Islet precursor cell (in vitro differentiated cells): ENCODE results near the gene CCL2.
"Not testable (repeated sequence)": the region's sequence is repeated elsewhere in the genome, so short reads cannot be mapped to it uniquely, and the experiment has no call there.

Experiments
- DNase-seq: peaks from one replicate; pipeline ENCODE4 v3.0.0-alpha.2; 2018

Gene CCL2

GRCh38 chr17:34254651-34255380 lies at the start of gene CCL2:
Gene CCL2 (plus strand): TSS chr17:34255285. CDS start chr17:34255350, 65 bp downstream.
- peak; percentile 94 for DNase-seq

GRCh38 chr17:34205401-34205800 lies 49.7 kb upstream of the CCL2 start:
- DNase-seq, result peak; percentile 38

DNA sequence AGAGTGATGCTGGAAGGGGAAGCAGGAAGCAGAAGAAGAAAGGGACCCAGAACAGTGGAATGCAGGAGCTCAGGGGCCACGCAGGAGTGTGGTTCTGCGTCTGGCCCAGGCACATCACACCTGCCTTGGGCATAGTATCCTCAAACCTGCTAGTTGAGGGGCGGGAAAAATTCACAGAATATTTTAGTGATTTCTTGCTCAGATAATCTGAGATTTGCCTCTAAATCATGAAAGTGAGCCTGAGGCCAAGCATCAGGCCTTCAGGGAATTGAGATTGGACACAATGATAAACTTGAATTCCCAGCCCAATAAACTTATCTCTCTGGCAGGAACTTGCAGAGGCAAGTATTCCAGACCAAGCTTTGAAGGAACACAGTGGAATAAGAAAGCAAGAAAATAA lies 48.5 kb upstream of the CCL2 start:
- peak; percentile 73 for DNase-seq

- no peak for DNase-seq
Measured at GRCh38 chr17:34207572-34207971, 47.5 kb upstream of the CCL2 start.

DNA sequence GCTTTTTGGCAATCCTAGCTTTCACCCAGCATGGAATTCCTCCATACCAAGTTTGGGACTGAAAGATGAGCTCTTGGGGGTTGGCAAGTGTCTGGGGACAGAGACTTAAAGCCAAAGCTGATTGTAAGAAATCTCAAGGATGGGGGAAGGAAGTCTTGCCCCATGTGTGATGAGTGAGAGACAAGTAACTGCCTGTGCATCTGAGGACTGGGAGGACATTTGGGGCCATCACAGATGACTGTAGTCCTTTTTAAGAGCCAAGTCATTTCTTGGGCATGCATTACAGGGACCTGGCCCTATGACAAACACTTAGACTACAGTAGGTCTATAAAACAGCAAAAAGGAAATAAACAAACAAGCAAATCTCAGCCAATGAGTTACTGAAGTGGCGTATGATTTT lies 36.3 kb upstream of the CCL2 start:
- DNase-seq, result peak; percentile 43

GRCh38 chr17:34219405-34219804 lies 35.7 kb upstream of the CCL2 start:
- peak; percentile 28 for DNase-seq

GRCh38 chr17:34220045-34220751 lies 34.9 kb upstream of the CCL2 start:
- DNase-seq, result peak; percentile 32

DNA sequence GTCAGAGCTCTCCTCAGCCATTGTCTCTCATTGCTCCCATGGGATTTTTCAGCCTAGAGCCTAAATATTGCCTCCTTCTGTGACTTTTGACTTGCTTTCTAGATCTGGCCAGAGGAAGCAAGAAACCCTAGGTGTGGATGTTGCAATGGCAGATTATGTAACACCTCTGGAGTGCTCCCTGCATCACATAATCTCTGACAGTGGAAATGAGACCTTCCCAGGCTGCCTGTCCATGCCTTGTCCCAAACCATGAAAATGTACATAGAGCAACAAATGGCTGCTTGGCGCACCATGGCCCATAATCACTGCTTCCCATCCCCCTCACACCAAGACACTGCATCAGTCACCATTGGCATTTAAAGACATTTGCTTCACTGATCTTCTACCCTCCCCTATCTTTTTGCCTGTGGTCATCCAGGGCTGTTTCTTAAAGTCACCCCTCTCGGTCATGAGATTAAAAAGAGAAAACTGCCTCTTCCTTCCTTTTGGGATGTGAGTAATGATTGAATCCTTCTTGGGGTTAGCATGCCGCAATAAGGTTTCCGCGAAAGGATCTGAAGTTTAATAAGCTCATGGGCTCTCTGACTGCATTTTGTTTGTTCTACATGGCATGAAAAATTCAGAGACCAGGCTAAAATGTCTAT lies 34.2 kb upstream of the CCL2 start:
- peak; percentile 42 for DNase-seq

- DNase-seq, result peak; percentile 13
Measured at GRCh38 chr17:34221411-34221810, 33.7 kb upstream of the CCL2 start.

DNA sequence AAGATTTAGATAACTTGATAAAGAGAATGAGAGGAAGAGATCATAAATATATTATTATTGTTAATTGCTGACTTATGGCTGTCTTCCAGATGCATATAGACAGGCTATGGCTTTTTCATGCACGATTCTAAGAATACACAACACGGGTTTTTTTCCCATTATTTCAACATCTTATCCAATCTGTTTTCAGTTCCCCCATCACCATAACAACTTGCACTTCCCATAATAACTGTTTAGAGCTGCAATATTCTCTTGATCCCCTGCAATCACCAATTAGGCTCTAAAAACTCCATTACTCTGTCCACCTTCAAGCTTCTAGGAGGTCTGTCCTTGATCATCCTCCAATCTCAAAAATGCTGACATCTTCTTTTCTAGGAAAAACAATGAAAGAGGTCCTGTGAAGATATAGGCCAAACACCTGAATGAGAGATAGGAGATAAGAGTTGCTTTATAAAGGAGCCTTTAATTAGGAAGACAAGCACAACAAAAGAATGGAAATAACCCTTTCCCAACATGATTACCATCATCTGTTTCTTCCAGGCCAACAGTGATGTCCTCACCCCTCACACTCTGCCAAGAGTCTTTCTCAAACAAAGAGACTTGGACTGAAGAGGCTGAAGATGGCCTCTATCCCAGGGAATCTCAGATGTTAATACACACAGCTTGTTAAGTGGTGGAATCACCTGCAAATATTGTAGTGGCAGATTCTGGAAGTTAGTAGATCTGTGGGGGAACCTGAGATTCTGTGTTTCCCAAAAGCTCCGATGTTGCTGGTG lies 32.2 kb upstream of the CCL2 start:
- peak; percentile 29 for DNase-seq

- DNase-seq, result peak; percentile 41
Measured at GRCh38 chr17:34225046-34225445, 30.0 kb upstream of the CCL2 start.

- DNase-seq, result peak; percentile 14
Measured at GRCh38 chr17:34226011-34226743, 28.9 kb upstream of the CCL2 start.

- DNase-seq, result no peak
Measured at GRCh38 chr17:34226744-34227034, 28.4 kb upstream of the CCL2 start.

DNA sequence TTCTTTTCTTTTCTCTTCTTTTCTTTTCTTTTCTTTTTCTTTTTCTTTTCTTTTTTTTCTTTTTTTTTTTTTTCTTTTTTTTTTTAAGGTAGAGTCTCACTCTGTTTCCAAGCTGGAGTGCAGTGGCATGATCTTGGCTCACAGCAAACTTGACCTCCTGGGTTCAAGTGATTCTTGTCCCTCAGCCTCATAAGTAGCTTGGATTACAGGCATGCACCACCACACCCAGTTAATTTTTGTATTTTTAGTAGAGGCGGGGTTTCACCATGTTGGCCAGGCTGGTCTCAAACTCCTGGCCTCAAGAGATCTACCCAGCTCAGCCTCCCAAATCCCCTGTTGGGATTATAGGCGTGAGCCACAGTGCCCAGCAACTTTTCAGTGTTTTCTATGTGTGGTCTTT lies 27.8 kb upstream of the CCL2 start:
- DNase-seq, result not testable (repeated sequence)

GRCh38 chr17:34227707-34228106 lies 27.4 kb upstream of the CCL2 start:
- DNase-seq, result no peak

GRCh38 chr17:34228781-34229180 lies 26.3 kb upstream of the CCL2 start:
- no peak for DNase-seq

GRCh38 chr17:34230342-34230741 lies 24.7 kb upstream of the CCL2 start:
- DNase-seq, result no peak

DNA sequence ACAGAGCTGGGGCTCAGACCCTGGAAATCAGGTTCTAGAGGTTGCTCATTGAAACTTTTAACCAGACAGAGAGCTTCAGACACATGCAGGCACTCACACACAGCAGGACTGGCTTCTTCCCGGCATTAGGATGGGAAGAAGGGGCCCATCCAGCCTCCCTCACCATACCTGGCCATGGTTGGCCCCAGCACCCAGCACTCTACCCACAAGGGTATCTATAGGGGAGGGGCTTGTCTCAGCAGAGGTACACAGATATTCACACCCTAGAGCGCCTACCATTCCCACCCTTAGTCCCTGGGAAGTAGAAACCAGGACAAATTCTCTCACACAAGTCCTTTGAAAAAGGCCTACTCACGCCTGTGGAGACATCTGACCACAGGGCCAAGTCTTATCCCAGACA lies 20.5 kb upstream of the CCL2 start:
- DNase-seq, result peak; percentile 44

GRCh38 chr17:34235389-34236028 lies 19.6 kb upstream of the CCL2 start:
- peak; percentile 85 for DNase-seq

DNA sequence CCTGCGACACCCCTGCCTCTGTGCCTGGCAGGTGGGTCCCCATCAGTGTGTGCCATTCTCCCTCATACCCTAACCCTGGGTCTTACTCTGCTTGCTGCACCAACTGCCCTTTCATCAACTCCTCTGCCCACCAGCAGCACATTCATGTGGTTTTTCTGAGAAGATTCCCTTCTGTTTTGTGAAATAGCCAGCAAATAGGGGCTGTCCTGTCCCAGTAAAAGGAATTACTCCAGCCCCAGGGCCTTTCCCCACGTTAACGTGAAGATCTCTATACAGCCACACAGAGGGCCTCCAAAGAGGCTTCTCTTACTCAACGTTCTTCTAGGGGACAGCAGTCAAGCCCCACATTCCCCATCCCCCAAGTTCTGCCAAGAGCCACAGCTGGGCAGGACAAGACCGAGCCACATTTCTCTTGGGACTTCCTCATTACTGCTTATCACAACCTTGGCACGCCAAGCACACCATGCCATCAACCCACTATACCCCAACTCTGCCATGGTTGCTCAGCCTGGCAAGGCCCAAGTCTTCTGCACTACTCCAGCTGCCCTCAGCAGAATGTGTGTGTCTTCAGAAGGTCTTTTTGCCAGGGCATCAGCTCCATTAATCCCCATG lies 18.7 kb upstream of the CCL2 start:
- DNase-seq, result peak; percentile 36

DNA sequence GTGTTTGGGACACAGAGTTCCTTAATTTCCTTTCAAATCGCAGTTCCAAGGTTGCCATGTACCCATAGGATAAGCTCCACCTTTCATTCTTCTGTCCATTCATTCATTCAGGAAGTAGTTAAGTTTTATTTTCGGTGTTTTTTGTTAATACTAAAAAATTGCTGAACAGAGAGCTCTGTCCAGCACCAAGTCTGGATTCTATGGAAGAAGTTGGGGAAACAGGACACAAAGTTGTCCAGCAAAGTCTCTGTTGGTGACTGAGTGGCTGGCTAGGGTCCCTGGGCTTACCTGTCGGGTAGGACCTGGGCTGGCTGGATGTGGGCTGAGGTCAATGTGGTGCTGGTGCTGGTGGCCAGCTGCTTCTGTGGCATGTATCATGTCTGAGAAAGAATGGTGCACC lies 17.6 kb upstream of the CCL2 start:
- peak; percentile 50 for DNase-seq

- DNase-seq, result no peak
Measured at GRCh38 chr17:34241062-34241461, 14.0 kb upstream of the CCL2 start.
